BLaER1 treated with 17β-estradiol and CSF1 and Interleukin-3, amounts not matched to agents 10 nM and 100 nM (cell line): Measurements from ENCODE around the gene KDELR1.

Experiments used
- H3K27ac ChIP-seq, 11 experiments: shearing (Covaris generic); formaldehyde crosslinking; 2 replicates each; pipeline ENCODE4 v1.8.1; 2022
- H3K27me3 ChIP-seq, 11 experiments: shearing (Covaris generic); formaldehyde crosslinking; 2 replicates each; pipeline ENCODE4 v1.8.1; 2022
- H3K36me3 ChIP-seq, 11 experiments: shearing (Covaris generic); formaldehyde crosslinking; 2 replicates each; pipeline ENCODE4 v1.8.1; 2022
- H3K4me1 ChIP-seq, 10 experiments: shearing (Covaris generic); formaldehyde crosslinking; 2 replicates each; pipeline ENCODE4 v1.8.1; 2022
- H3K4me2 ChIP-seq, 11 experiments: shearing (Covaris generic); formaldehyde crosslinking; 2 replicates each; pipeline ENCODE4 v1.8.1; 2022
- H3K4me3 ChIP-seq, 10 experiments: shearing (Covaris generic); formaldehyde crosslinking; 2 replicates each; pipeline ENCODE4 v1.8.1; 2022
- H3K9ac ChIP-seq, 11 experiments: shearing (Covaris generic); formaldehyde crosslinking; 2 replicates each; pipeline ENCODE4 v1.8.1; 2022
- H3K9me3 ChIP-seq, 11 experiments: shearing (Covaris generic); formaldehyde crosslinking; replicated peaks in 1 of 11; 2 replicates each; pipeline ENCODE4 v1.8.1; 2022
- H4K20me1 ChIP-seq, 11 experiments: shearing (Covaris generic); formaldehyde crosslinking; 2 replicates each; pipeline ENCODE4 v1.8.1; 2022
- Cebpa-rat ChIP-seq, 11 experiments: shearing (Covaris generic); IDR thresholded peaks; 2 replicates each; pipeline ENCODE4 v1.8.1; 2022

The KDELR1 gene

DNA sequence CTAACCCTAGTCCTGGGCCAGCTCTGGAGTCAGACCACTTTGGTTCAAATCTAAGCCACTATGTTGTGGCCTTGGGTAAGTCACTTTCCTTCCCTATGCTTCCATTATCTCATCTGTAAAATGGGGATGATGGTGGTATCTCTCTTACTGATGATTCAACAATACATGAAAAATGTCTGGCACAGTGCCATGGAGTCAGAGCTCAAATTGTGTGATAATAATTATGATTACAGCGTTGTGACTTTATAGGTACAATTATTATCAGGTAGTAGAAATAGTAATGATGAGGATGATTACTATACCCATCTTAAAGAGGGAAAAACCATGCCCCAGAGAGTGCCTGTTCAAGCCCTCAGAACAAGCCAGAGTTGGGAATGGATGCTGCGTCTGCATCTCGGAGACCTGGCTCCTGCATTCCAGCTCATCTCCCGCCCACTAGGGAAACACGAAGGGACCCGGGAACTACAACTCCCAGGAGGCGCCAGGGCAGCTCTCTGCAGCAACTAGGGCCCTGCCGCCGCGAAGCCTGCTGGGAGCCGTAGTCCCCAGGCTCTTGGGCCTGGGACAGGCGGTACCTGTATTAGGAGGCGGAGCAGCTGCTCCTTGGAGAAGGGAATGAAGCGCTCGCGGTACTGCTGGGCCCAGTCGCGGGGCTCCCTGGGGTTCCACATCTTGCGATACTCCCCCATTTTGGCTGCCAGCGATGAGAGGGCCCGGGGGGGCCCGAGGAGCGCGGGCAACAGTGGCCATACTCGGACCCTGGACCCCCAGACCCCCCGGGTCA, 28.4 kb downstream of the KDELR1 start:
- H3K9ac ChIP-seq: peak overlapping the region; percentile 80 to 88 (median 84)
- no peaks in the 10 kb centered on the region for H4K20me1 ChIP-seq
- peaks cover 10 to 47% (median 35%) of the 10 kb centered on the region in 10 experiments for H3K4me1 ChIP-seq
- no peaks in the 10 kb centered on the region for H3K9me3 ChIP-seq
- TF ChIP-seq Cebpa-rat (IDR thresholded peaks at IDR 0.05): no peak
- H3K36me3 ChIP-seq: peaks cover 0 to 6% (median 0%) of the 10 kb centered on the region in 11 experiments; a peak in 2 of 22 replicates
- no peaks in the 10 kb centered on the region for H3K27me3 ChIP-seq
- peak overlapping the region; percentile 88 to 99 (median 98) for H3K4me2 ChIP-seq
- H3K27ac ChIP-seq: peak overlapping the region; percentile 74 to 91 (median 89)
- H3K4me3 ChIP-seq: peak overlapping the region; percentile 51 to 77 (median 66)

DNA sequence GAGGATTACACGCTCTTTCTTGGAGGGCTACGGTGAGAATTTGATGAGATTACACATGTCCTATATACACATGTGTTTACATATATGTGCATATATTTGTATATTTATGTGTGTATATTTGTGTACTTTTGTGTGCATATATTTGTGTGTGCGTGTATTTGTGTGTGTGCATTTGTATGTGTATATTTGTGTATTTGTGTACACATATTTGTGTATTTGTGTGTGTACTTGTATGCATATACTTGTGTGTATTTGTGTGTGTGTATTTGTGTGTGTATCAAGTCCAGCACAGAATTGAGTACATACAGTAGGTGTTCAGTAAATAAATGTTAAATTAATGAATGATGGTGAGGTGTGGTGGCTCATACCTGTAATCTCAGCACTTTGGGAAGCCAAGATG, 29.4 kb downstream of the KDELR1 start:
- Histone ChIP-seq H3K9ac (no peak overlapping the region), H3K27me3 (no peaks in the 10 kb centered on the region), H3K27ac (no peak overlapping the region), H4K20me1 (no peaks in the 10 kb centered on the region), H3K4me2 (no peak overlapping the region), H3K36me3 (peaks cover 0 to 6% (median 0%) of the 10 kb centered on the region in 11 experiments; a peak in 2 of 22 replicates), H3K4me1 (peaks cover 10 to 37% (median 26%) of the 10 kb centered on the region in 10 experiments), H3K4me3 (no peak overlapping the region), H3K9me3 (no peaks in the 10 kb centered on the region)
- no peak for TF ChIP-seq Cebpa-rat (IDR thresholded peaks at IDR 0.05)

DNA sequence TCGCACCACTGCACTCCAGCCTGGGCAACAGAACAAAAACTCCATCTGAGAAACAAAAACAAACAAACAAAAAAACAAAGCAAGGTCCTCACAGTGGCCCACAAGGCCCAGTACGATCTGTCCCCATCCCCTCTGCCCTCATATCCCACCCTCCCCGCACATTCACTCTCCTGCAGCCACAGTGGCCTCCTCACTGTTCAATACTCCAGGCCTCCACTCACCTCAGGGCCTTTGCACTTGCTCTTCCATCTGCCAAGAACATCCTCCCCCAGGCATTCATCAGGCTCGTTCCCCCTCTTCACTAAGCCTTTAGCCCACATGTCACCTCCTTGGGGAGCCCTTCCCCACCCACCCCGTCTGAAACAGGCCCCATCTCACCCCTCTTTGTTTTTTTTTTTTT, 32.2 kb downstream of the KDELR1 start:
- no peak overlapping the region for H3K4me3 ChIP-seq
- H3K9me3 ChIP-seq: no peaks in the 10 kb centered on the region
- H3K4me2 ChIP-seq: no peak overlapping the region
- H3K36me3 ChIP-seq: peaks cover 0 to 6% (median 0%) of the 10 kb centered on the region in 11 experiments; a peak in 2 of 22 replicates
- no peak overlapping the region for H3K27ac ChIP-seq
- no peak for TF ChIP-seq Cebpa-rat (IDR thresholded peaks at IDR 0.05)
- H3K9ac ChIP-seq: no peak overlapping the region
- no peaks in the 10 kb centered on the region for H4K20me1 ChIP-seq
- no peaks in the 10 kb centered on the region for H3K27me3 ChIP-seq
- H3K4me1 ChIP-seq: peaks cover 11 to 28% (median 22%) of the 10 kb centered on the region in 10 experiments

DNA sequence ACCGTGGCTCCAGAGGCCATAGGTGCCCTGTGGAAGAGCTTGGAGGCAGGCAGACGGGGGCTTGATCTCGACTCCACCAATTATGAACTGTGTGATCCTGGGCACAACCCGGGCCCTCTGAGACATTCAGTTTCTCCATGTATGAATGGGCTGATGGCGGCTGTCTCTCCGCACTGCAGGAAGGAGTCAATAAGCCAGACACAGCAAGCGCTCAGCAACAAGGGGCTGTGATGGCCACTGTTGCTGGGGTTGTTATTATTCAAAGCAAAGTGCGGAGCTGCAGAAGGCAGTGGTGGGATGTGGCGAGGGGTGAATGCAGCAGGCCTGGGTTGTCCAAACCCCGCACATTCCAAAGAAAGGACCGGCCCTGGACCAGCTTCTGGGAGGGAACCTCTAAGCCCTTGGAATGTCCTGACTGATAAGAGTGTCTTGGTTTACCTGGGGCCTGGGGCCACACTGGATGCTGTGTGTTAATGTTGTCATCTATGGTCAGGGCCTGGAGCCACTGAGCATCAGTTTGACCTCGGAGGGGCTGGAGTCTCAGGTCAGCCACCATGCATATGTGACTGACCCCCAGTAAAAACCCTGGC, 35.9 kb downstream of the KDELR1 start:
- H3K4me2 ChIP-seq: peak overlapping the region in 8 of 11 experiments; percentile 2 to 42 (median 19); a peak in 13 of 22 replicates
- peak overlapping the region in 2 of 11 experiments; percentile 8 to 29; a peak in 2 of 22 replicates for H3K27ac ChIP-seq
- H3K27me3 ChIP-seq: no peaks in the 10 kb centered on the region
- H3K9me3 ChIP-seq: no peaks in the 10 kb centered on the region
- H3K4me3 ChIP-seq: no peak overlapping the region
- peaks cover 0 to 6% (median 0%) of the 10 kb centered on the region in 11 experiments; a peak in 2 of 22 replicates for H3K36me3 ChIP-seq
- H3K4me1 ChIP-seq: peaks cover 12 to 27% (median 17%) of the 10 kb centered on the region in 10 experiments
- peak overlapping the region in 6 of 11 experiments; percentile 8 to 40 (median 29); a peak in 5 of 22 replicates for H3K9ac ChIP-seq
- no peaks in the 10 kb centered on the region for H4K20me1 ChIP-seq
- no peak for TF ChIP-seq Cebpa-rat (IDR thresholded peaks at IDR 0.05)

DNA sequence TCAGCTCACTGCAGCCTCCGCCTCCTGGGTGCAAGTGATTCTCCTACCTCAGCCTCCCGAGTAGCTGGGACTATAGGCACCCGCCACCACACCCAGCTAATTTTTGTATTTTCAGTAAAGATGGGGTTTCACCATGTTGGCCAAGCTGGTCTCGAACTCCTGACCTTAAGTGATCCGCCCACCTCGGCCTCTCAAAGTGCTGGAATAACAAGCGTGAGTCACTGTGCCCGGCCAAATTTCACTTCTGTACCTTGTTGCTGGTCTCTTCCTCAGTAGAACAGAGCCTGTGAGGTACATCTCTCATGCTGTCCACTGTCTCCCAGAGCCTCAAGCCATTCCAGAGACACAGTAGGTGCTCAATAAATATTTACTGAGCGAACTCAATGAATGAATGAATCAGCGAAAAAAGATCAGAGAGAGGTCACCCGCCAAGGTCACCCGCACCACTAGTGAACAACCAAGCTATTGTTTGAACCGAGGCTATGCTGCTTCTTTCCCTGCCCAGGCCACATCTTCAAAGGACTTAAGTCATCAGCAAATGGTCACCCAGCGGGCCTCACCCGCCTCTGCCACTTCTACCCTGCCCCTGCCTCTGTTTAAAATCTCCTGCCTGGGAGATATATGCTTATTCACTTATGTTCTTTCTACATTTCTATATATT, 36.9 kb downstream of the KDELR1 start:
- H3K9me3 ChIP-seq: no peaks in the 10 kb centered on the region
- H3K27me3 ChIP-seq: no peaks in the 10 kb centered on the region
- TF ChIP-seq Cebpa-rat (IDR thresholded peaks at IDR 0.05): no peak
- H3K4me1 ChIP-seq: peaks cover 11 to 27% (median 17%) of the 10 kb centered on the region in 10 experiments
- H3K4me2 ChIP-seq: peak overlapping the region in 9 of 11 experiments; percentile 2 to 60 (median 33); a peak in 8 of 22 replicates
- H3K36me3 ChIP-seq: no peaks in the 10 kb centered on the region
- no peak overlapping the region for H3K4me3 ChIP-seq
- no peaks in the 10 kb centered on the region for H4K20me1 ChIP-seq
- peak overlapping the region in 1 of 11 experiments; percentile 40; a peak in 1 of 22 replicates for H3K9ac ChIP-seq
- H3K27ac ChIP-seq: peak overlapping the region in 4 of 11 experiments; percentile 5 to 54 (median 38); a peak in 5 of 22 replicates

DNA sequence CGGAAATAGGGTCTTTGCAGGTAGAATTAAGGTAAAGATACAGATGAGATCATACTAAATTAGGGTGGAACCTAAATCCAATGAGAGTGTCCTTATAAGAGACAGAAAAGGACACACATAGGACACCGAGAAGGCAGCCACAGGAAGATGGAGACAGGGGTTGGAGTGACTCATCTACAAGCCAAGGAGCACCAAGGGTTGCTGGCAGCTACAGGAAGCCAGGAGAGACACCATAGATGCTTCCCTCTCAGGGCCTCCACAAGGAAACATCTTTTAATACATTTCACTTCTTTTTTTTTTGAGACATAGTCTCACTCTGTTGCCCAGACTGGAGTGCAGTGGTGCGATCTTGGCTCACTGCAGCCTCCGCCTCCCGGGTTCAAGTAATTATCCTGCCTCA, 37.7 kb downstream of the KDELR1 start:
- no peaks in the 10 kb centered on the region for H3K36me3 ChIP-seq
- H3K27ac ChIP-seq: peak overlapping the region in 2 of 11 experiments; percentile 14 to 54; a peak in 1 of 22 replicates
- peak overlapping the region in 7 of 11 experiments; percentile 16 to 60 (median 33); a peak in 10 of 22 replicates for H3K4me2 ChIP-seq
- no peaks in the 10 kb centered on the region for H3K9me3 ChIP-seq
- H3K4me1 ChIP-seq: peaks cover 11 to 27% (median 17%) of the 10 kb centered on the region in 10 experiments
- no peaks in the 10 kb centered on the region for H4K20me1 ChIP-seq
- H3K27me3 ChIP-seq: no peaks in the 10 kb centered on the region
- no peak overlapping the region for H3K9ac ChIP-seq
- no peak for TF ChIP-seq Cebpa-rat (IDR thresholded peaks at IDR 0.05)
- H3K4me3 ChIP-seq: no peak overlapping the region

DNA sequence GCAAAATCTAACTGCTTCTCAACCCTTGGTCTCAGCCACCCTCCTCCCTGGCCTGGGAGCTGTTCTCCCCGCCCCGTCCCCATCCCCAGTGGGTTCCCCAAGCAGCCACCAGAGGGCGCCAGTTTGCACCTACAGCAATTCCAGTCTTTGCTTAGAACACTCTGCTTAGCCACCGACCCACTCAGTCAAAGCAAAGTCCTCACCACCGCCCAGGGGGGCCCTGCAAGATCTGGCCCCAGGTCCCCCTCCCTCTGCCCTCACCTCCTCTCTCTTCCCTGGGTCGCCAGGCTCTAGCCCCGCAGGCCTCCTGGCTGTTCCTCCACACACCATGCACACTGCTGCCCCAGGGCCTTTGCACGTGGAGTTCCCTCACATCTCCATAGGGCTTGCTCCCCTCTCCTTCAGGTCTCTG, 40.0 kb downstream of the KDELR1 start:
- Histone ChIP-seq H4K20me1 (no peaks in the 10 kb centered on the region), H3K9ac (no peak overlapping the region), H3K4me3 (no peak overlapping the region), H3K27ac (no peak overlapping the region), H3K4me2 (no peak overlapping the region), H3K36me3 (no peaks in the 10 kb centered on the region), H3K4me1 (peaks cover 11 to 27% (median 17%) of the 10 kb centered on the region in 10 experiments), H3K27me3 (no peaks in the 10 kb centered on the region), H3K9me3 (no peaks in the 10 kb centered on the region)
- TF ChIP-seq Cebpa-rat (IDR thresholded peaks at IDR 0.05): no peak

DNA sequence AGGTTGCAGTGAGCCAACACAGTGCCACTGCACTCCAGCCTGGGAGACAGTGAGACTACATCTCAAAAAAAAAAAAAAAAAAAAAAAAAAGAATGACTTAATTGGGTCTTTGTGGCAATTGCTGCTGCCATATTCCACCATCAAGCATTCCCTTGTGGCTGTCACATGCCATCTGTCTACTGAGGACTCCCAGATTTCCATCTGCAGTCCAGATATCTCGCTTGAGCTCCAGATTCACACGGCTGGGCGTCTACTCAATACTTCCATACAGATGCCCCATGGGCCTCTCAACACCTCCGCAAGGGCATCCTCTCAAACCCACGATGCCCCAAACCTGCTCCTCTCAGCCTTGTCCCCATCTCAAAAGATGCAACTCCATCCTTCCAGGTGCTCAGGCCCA, 40.5 kb downstream of the KDELR1 start:
- Histone ChIP-seq H3K4me1 (peaks cover 11 to 27% (median 17%) of the 10 kb centered on the region in 10 experiments), H3K4me2 (no peak overlapping the region), H3K27me3 (no peaks in the 10 kb centered on the region), H3K27ac (no peak overlapping the region), H4K20me1 (no peaks in the 10 kb centered on the region), H3K36me3 (no peaks in the 10 kb centered on the region), H3K4me3 (no peak overlapping the region), H3K9me3 (no peaks in the 10 kb centered on the region), H3K9ac (no peak overlapping the region)
- no peak for TF ChIP-seq Cebpa-rat (IDR thresholded peaks at IDR 0.05)

DNA sequence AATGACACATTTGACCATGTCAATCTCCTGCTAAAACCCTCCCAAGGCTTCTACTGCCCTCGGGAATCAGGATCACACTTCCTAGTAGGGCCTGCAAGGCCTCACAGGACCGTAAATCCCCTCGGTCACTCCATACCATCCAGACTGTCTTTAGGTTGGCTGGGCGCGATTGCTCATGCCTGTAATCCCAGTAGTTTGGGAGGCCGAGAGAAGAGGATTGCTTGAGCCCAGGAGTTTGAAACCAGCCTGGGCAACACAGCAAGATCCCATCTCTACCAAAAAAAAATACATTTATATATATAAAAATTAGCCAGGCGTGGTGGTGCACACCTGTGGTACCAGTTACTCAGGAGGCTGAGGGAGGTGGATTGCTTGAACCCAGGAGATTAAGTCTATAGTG, 42.6 kb downstream of the KDELR1 start:
- Histone ChIP-seq H3K4me3 (no peak overlapping the region), H3K4me2 (no peak overlapping the region; a peak in 1 of 22 replicates), H3K36me3 (no peaks in the 10 kb centered on the region), H4K20me1 (no peaks in the 10 kb centered on the region), H3K27me3 (no peaks in the 10 kb centered on the region), H3K27ac (no peak overlapping the region), H3K9ac (no peak overlapping the region), H3K9me3 (no peaks in the 10 kb centered on the region), H3K4me1 (peaks cover 0 to 7% (median 3%) of the 10 kb centered on the region in 10 experiments; a peak in 12 of 20 replicates)
- TF ChIP-seq Cebpa-rat (IDR thresholded peaks at IDR 0.05): no peak
